Measurements from ENCODE around the gene PIKFYVE.

GRCh38 chr2:208352644-208353567 lies 86.9 kb downstream of the PIKFYVE start:
- TF ChIP-seq CTCF (IDR thresholded peaks at IDR 0.05; ENCODE audit: insufficient read depth, low read depth, low read length) (no peak), EZH2 (IDR thresholded peaks at IDR 0.05; ENCODE audit: insufficient read depth, low read length) (no peak)

Data from astrocyte (in vitro differentiated cells and primary cell).